ENCODE data around the gene ATF7.
"Not testable (repeated sequence)": the region's sequence is repeated elsewhere in the genome, so short reads cannot be mapped to it uniquely, and the experiment has no call there.

The ATF7 gene

DNA sequence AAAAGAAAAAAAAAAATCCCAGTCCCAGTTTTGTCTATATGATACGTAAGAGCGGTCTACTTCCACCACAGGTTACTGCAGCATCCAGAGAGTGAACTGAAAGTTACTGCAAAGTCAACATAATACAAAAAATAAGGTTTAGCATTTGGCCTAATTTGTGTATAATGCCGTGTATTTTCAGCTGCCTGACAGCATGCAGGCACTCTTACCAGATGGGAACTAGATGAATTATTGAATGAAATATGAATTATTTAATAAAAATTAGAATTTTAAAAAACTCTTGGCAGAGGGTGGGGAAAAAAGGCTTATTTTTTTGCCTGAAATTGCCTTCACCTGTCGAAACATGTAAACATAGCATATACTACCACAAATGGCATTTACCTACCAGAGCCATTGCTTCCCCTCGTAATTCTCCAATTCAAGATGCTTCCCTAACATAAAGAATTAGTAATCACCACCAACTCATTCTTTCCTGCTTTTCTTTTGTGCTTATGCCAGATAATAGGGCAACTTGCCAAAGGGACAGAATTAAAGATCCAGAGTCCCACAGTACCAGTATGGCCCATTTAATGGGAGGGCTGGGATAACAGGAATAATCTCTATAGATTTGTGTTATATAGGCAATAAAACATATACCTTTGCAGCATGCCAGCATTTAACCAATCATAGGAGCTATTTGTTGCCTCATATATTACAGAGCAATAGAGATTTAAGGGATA lies 31.1 kb downstream of the ATF7 start:
- no peak for DNase-seq (ENCODE audit: low spot score)

GRCh38 chr12:53593707-53594106 lies 32.5 kb downstream of the ATF7 start:
- no peak for DNase-seq (ENCODE audit: low spot score)

DNA sequence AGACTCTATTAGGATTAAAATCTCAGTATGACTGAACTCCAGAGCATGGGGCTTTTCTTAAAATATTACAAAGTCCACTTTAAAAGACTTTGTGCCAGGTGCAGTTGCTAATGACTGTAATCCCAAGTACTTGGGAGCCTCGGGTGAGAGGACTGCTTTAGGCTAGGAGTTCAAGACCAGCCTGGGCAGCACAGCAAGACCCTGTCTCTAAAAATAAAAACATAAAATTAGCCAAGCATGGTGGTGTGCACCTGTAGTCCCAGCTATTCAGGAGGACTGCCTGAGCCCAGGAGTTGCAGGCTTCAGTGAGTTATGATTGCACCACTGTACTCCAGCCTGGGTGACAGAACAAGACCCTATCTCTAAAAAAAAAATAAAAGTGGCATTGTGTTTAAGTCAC lies 33.2 kb downstream of the ATF7 start:
- DNase-seq (ENCODE audit: low spot score): no peak

- DNase-seq (ENCODE audit: low spot score): no peak
Observed at GRCh38 chr12:53592426-53592825, 33.8 kb downstream of the ATF7 start.

- DNase-seq (ENCODE audit: low spot score): peak; percentile 80
Observed at GRCh38 chr12:53591301-53592206, 34.6 kb downstream of the ATF7 start.

DNA sequence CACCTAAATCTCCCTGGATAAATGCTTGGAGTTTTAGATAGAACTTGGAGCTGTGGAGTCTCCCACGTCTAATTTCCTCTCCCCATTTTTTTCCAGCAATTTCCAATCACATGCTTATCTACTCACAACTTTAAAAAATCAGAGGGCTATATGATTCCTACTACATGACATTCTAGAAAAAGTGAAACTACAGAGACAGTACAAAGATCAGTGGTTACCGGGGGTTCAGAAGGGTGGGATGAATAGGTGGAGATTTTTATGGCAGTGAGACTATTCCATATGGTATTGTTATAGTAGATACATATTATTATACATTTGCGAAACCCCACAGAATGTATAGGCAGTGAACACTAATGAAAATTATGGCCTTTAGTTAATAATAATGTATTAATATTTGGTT lies 35.5 kb downstream of the ATF7 start:
- no peak for DNase-seq (ENCODE audit: low spot score)

- DNase-seq (ENCODE audit: low spot score): no peak
Observed at GRCh38 chr12:53589915-53590314, 36.3 kb downstream of the ATF7 start.

- no peak for DNase-seq (ENCODE audit: low spot score)
Observed at GRCh38 chr12:53589423-53589822, 36.8 kb downstream of the ATF7 start.

- DNase-seq (ENCODE audit: low spot score): no peak
Observed at GRCh38 chr12:53588123-53588522, 38.1 kb downstream of the ATF7 start.

GRCh38 chr12:53586745-53587144 lies 39.4 kb downstream of the ATF7 start:
- no peak for DNase-seq (ENCODE audit: low spot score)

GRCh38 chr12:53585448-53586125 lies 40.6 kb downstream of the ATF7 start:
- no peak for DNase-seq (ENCODE audit: low spot score)

DNA sequence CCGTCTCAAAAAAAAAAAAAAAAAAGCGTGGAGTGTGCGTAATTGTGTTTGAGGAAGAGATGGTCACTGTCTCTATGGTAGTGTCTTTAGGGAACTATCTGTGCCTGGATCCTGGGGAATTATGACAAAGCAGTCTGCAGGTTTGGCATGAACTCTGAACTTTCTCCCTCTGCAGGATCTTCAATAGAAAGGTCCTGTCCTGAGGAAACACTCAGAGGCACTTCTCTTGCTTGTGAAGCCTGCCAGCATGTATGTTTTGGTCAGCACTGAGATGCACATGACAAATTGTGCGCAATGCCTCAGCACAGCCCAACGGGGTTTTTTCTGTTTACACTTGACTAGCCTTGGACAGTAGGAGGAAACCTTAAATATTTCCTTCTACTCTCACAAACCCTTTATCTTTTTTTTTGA lies 46.6 kb downstream of the ATF7 start:
- DNase-seq (ENCODE audit: low spot score): no peak

- no peak for DNase-seq (ENCODE audit: low spot score)
Observed at GRCh38 chr12:53578783-53579182, 47.4 kb downstream of the ATF7 start.

- no peak for DNase-seq (ENCODE audit: low spot score)
Observed at GRCh38 chr12:53577941-53578352, 48.2 kb downstream of the ATF7 start.

DNA sequence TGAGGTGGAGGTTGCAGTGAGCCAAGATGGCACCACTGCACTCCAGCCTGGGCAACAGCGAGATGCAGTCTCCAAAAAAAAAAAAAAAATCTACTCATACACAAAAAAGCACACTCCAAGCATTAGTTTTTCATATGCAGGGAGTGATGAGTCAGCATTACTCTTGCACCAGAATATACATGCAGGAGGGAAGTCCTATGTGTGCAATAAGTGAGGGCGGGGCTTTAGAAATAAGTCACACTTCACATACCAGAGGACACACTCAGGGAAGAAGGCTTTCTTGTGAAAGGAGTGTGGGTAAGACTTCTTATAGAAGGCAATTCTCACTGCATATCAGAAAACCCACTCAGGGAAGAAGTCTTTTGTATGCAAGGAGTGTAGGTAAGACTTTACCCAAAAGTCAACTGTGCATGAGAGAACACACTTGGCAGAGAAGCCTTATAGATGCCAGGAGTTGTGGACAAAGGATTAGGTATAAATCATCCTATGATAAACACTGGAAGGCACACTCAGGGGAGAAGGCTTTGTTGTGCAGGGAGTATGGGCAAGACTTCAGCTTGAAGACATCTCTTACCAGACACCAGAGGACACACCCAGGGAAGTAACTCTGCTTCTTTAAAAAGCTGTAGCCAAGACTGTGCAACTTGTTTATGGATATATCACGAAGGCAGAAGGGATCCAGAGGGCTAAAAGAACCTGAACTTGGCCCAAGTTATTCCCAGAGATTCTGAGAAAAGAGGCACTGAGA lies 50.5 kb downstream of the ATF7 start:
- no peak for DNase-seq (ENCODE audit: low spot score)

DNA sequence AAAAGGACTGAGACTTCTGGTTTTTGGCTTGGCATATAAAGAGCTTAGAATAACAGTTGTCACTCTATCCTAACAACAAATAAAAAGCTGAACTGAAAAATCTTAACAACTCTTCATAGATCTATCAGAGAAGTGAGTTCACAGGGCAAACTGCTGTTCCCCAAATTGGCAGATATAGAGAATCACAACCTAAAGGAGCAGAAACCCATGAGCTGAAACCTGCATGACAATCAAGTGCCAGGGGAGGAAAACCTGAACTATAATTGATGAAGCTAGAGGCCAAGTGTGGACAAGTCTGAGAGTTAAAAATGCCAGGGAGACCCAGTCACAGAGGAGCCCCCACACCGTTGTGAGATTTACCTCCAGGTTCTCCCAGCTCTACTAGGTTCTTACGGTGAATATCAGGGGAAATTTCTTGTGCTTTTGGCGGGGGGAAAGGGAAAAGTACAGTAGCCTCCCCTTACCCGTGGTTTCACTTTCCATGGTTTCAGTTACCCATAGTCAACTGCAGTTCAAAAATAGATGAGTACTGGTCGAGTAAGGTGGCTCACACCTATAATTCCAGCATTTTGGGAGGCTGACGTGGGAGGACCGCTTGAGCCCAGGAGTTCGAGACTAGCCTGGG lies 53.9 kb downstream of the ATF7 start:
- no peak for DNase-seq (ENCODE audit: low spot score)

DNA sequence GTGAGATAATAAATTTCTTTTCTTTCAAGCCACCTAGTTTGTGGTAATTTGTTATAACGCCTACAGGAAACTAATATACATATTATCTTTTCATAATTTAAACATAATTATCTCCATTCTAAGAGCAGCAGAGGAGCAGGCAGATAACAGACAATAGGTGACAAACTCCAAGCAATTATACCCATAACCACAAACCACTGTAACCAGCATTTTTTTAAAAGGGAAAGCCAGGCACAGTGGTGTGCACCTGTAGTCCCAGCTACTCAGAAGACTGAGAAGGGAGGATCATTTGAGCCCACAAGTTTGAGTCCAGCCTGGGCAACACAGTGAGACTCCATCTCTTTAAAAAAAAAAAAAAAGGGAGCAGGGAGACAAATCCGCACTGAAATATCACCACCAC lies 54.9 kb downstream of the ATF7 start:
- DNase-seq (ENCODE audit: low spot score): no peak

GRCh38 chr12:53568809-53569557 lies 57.2 kb downstream of the ATF7 start:
- no peak for DNase-seq (ENCODE audit: low spot score)

DNA sequence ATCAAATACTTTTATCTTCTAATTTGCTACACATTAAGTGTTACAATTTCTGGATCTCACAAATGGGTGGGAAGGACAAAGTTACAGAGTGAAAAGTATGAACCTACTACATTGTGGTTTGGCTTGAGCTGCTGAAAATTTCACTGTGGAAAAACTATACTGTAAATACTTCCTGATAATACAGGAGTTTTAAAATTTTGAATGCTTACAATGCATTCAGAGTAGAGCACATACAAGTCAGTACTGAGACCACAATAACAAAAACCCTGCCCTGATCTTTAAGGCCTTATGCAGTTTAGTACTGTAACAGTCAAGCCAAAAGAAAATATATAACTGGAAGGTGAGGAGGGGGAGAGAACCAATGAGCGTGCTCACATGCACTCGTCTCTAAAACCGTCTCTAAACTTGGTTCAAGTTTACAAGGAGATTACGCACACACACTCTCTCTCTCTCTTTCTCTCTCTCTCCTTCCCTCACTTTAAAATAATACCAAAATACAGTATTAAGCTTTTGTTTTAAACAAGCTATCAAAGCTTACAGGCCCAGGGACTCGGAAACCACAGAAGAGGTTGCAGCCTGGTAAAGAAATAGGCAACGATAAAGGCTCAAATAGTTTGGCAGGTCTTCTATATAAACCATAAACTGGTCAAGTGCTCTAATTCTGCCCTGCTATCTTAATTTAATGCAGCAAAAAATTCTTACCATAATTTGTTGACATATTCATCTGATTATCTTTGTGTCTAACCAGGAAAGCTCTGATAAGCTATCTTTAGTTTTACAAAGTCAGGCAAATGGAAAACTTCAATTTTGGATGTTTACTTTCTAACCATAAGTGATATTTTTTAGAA lies 58.0 kb downstream of the ATF7 start:
- no peak for DNase-seq (ENCODE audit: low spot score)

GRCh38 chr12:53565376-53565775 lies 60.8 kb downstream of the ATF7 start:
- DNase-seq (ENCODE audit: low spot score): not testable (repeated sequence)

Measured in Ammon's horn (tissue), 1 donor.